ENCODE data around the gene PRC1. TPM values are rescaled to one million over a fixed set of nuclear protein-coding genes. Genes with fewer than 3 reads are reported as not detected.

PRC1 gene
- total RNA-seq, 2 experiments from 2014 or later, result 132 to 149 TPM

DNA sequence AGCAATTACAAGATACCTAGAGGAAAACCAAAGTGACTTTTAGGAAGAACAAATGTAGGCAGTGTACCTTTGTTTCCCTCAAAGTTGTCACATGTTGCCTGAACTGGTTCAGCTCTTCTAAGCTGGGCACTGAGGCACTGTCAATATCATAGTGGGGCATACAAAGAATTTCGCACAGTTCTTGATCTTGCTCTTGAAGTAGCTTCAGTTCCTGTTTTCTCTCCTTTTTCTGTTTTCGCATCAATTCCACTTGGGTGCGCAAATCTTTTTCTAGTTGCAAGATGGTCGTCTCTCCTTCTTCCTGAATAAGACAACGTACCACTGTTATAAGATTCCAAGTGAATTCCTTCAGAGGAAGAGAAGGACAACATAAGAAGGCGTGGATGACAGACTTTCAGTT lies 12.7 kb downstream of the PRC1 start:
- ATAC-seq (ENCODE audit: low read depth), result no peak
- Mint-ChIP-seq H3K36me3 (peaks cover 57% of the 10 kb centered on the region), H3K4me3 (no peak overlapping the region), H3K27ac (no peak overlapping the region), H3K9me3 (no peaks in the 10 kb centered on the region), H3K27me3 (no peaks in the 10 kb centered on the region), H3K4me1 (peaks cover 27% of the 10 kb centered on the region)
- POLR2A ChIA-PET, result interaction anchor here (1.2 to 2.1 kb wide), 2 partner anchors 13 to 20 kb away, joined by 3 to 6 read pairs; no protein-coding TSS in a partner anchor
- no peak for DNase-seq

GRCh38 chr15:90979582-90979981 lies 14.8 kb downstream of the PRC1 start:
- DNase-seq (no peak), ATAC-seq (ENCODE audit: low read depth) (no peak)
- no peaks in the 10 kb centered on the region for H3K27me3 Mint-ChIP-seq
- H3K36me3 Mint-ChIP-seq, result peaks cover 58% of the 10 kb centered on the region
- no peak overlapping the region for H3K4me3 Mint-ChIP-seq
- POLR2A ChIA-PET, result interaction anchor here (0.6 to 2.1 kb wide), 2 partner anchors 17 to 19 kb away, joined by 3 to 6 read pairs; no protein-coding TSS in a partner anchor
- H3K27ac Mint-ChIP-seq, result peak overlapping the region; percentile 45
- H3K9me3 Mint-ChIP-seq, result no peaks in the 10 kb centered on the region
- H3K4me1 Mint-ChIP-seq, result peaks cover 20% of the 10 kb centered on the region

DNA sequence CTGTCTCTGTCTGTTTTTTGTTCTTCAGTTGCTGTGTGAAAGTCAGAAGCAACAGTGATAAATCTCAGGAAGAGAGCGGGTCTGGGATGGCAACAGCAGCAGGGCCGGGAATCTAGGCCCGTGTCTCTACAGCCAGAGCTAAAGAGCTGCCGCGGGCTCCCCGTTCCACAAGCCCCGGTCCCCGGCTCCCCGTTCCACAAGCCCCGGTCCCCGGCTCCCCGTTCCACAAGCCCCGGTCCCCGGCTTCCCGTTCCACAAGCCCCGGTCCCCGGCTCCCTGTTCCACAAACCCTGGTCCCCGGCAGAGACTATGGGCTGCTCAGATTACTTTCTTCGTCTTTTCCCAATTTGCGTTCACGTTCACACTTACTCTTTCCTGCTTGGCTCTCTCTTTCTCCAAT lies 20.1 kb downstream of the PRC1 start:
- peaks cover 40% of the 10 kb centered on the region for H3K36me3 Mint-ChIP-seq

DNA sequence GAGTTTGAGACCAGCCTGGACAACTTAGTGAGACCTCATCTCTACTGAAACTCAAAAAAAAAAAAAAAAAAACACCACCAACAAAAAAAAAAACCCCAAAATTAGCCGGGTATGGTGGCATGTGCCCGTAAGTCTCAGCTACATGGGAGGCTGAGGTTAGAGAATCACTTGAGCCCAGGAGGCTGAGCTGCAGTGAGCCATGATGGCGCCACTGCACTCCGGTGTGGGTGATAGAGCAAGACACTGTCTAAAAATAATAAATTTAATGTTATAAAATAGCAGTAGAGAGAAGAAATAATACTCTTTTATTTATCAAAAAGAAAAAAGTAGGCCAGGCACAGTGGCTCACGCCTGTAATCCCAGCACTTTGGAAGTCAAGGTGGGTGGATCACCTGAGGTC lies 22.2 kb downstream of the PRC1 start:
- Mint-ChIP-seq H3K4me3 (no peak overlapping the region), H3K9me3 (no peaks in the 10 kb centered on the region), H3K36me3 (peaks cover 28% of the 10 kb centered on the region), H3K4me1 (no peaks in the 10 kb centered on the region), H3K27me3 (no peaks in the 10 kb centered on the region), H3K27ac (no peak overlapping the region)
- POLR2A ChIA-PET, result interaction anchor here (0.6 to 1.0 kb wide), 3 partner anchors 16 to 41 kb away, joined by 3 to 4 read pairs (median 3); no protein-coding TSS in a partner anchor
- ATAC-seq (ENCODE audit: low read depth) (no peak), DNase-seq (no peak)

More for the DNA sequence above, 20.1 kb downstream of the PRC1 start:
- Mint-ChIP-seq H3K9me3 (no peaks in the 10 kb centered on the region), H3K27me3 (no peaks in the 10 kb centered on the region), H3K27ac (no peak overlapping the region), H3K4me3 (no peak overlapping the region), H3K4me1 (no peaks in the 10 kb centered on the region)
- POLR2A ChIA-PET, result no interaction called here
- ATAC-seq (ENCODE audit: low read depth) (no peak), DNase-seq (no peak)

- no peaks in the 10 kb centered on the region for H3K9me3 Mint-ChIP-seq
- POLR2A ChIA-PET, result interaction anchor here (1.3 kb wide), 1 partner anchor 10 kb away, joined by 3 read pairs; no protein-coding TSS in a partner anchor
- ATAC-seq (ENCODE audit: low read depth) (no peak), DNase-seq (no peak)
- H3K36me3 Mint-ChIP-seq, result peaks cover 32% of the 10 kb centered on the region
- H3K27me3 Mint-ChIP-seq, result no peaks in the 10 kb centered on the region
- peak overlapping the region; percentile 28 for H3K27ac Mint-ChIP-seq
- H3K4me1 Mint-ChIP-seq, result no peaks in the 10 kb centered on the region
- H3K4me3 Mint-ChIP-seq, result no peak overlapping the region
Observed at GRCh38 chr15:90970274-90970673, 24.1 kb downstream of the PRC1 start.

GRCh38 chr15:90968434-90968833 lies 25.9 kb downstream of the PRC1 start:
- ATAC-seq (ENCODE audit: low read depth), result no peak
- DNase-seq, result no peak
- Mint-ChIP-seq H3K4me1 (peaks cover 2% of the 10 kb centered on the region), H3K36me3 (peaks cover 29% of the 10 kb centered on the region), H3K27ac (peak overlapping the region; percentile 55), H3K27me3 (no peaks in the 10 kb centered on the region), H3K4me3 (no peak overlapping the region), H3K9me3 (no peaks in the 10 kb centered on the region)
- POLR2A ChIA-PET, result interaction anchor here (1.1 kb wide), 1 partner anchor 13 kb away, joined by 3 read pairs; no protein-coding TSS in a partner anchor

GRCh38 chr15:90967206-90967605 lies 27.1 kb downstream of the PRC1 start:
- no peak overlapping the region for H3K4me3 Mint-ChIP-seq
- no peak for ATAC-seq (ENCODE audit: low read depth)
- H3K27ac Mint-ChIP-seq, result no peak overlapping the region
- H3K27me3 Mint-ChIP-seq, result no peaks in the 10 kb centered on the region
- POLR2A ChIA-PET, result interaction anchor here (1.2 kb wide), 1 partner anchor 13 kb away, joined by 3 read pairs; the partner anchor contains the start of gene RCCD1
- peaks cover 5% of the 10 kb centered on the region for H3K4me1 Mint-ChIP-seq
- no peaks in the 10 kb centered on the region for H3K9me3 Mint-ChIP-seq
- H3K36me3 Mint-ChIP-seq, result peaks cover 34% of the 10 kb centered on the region
- no peak for DNase-seq

DNA sequence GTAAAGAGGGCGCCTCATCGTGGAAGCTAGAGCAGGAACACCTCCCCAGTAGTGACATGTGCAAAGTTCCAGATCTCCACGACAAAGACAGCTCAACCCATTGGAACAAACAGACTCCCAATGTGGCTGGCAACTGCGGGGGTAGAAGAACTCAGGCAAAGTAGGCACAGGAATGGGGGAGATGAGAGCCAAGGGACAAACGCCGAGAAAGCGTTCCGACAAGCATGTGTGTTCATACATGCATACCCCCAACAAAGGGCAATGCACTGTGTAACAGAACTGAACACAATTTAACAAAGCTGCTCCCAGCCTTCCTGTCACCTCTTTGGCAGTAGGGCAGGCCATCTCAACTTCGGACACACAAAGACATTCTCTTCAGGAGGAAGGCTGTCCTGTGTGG lies 28.1 kb downstream of the PRC1 start:
- POLR2A ChIA-PET, result interaction anchor here (1.2 to 1.3 kb wide), 2 partner anchors 12 to 17 kb away, joined by 3 read pairs; partner anchors contain the start of gene RCCD1
- H3K9me3 Mint-ChIP-seq, result no peaks in the 10 kb centered on the region
- no peaks in the 10 kb centered on the region for H3K27me3 Mint-ChIP-seq
- ATAC-seq (ENCODE audit: low read depth) (no peak), DNase-seq (no peak)
- H3K36me3 Mint-ChIP-seq, result peaks cover 40% of the 10 kb centered on the region
- H3K4me3 Mint-ChIP-seq, result no peak overlapping the region
- H3K4me1 Mint-ChIP-seq, result peaks cover 9% of the 10 kb centered on the region
- no peak overlapping the region for H3K27ac Mint-ChIP-seq

- Mint-ChIP-seq H3K9me3 (no peaks in the 10 kb centered on the region), H3K4me3 (no peak overlapping the region), H3K36me3 (peaks cover 41% of the 10 kb centered on the region), H3K27me3 (no peaks in the 10 kb centered on the region), H3K27ac (no peak overlapping the region), H3K4me1 (peaks cover 14% of the 10 kb centered on the region)
- POLR2A ChIA-PET, result interaction anchor here (2.3 kb wide), 1 partner anchor 19 kb away, joined by 6 read pairs; no protein-coding TSS in a partner anchor
- DNase-seq (no peak), ATAC-seq (ENCODE audit: low read depth) (no peak)
Observed at GRCh38 chr15:90962021-90962420, 32.3 kb downstream of the PRC1 start.

DNA sequence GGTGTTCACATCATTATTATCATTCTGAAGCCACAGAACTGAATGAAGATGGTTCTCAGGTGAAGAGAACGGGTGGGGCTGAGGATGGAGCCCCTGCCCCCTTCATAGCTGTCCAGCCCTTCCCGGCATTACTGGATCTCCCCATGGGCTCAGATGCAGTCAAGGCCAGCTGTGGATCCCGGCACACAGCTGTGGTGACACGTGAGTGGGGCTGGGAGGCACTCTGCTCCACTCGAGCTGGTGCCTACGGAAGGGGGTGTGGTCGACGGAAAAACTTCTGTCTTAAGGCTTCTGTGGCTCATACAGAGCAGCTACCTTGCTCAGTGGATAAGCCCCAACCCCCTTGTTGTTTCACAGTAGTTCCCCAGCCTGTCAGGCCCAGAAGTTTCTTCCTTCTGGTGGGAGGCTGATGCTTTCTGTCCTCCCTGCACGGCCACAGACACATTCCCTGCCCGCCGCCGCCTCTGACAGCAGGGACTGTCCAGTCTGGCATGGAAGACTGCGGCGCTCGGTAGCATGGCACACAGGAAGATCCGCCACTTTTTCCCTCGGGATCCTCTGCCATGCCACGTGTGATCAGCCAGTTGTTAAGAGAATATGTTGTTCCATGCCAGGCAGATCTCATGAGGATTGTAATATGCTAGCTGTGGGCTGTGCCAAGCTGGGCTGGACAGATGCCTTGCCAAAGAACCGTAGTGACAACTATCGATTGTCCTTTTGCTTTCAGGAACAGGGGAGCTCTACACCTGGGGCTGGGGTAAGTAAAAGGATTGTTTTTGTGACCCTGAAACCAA lies 33.8 kb downstream of the PRC1 start:
- ATAC-seq (ENCODE audit: low read depth), result no peak
- no peaks in the 10 kb centered on the region for H3K9me3 Mint-ChIP-seq
- POLR2A ChIA-PET, result interaction anchor here (0.8 to 1.0 kb wide), 4 partner anchors 9 to 28 kb away, joined by 3 to 4 read pairs (median 3); partner anchors contain the start of genes HDDC3 and UNC45A
- H3K27ac Mint-ChIP-seq, result no peak overlapping the region
- DNase-seq, result no peak
- H3K36me3 Mint-ChIP-seq, result peaks cover 32% of the 10 kb centered on the region
- peaks cover 18% of the 10 kb centered on the region for H3K4me1 Mint-ChIP-seq
- H3K27me3 Mint-ChIP-seq, result no peaks in the 10 kb centered on the region
- H3K4me3 Mint-ChIP-seq, result no peak overlapping the region

- Mint-ChIP-seq H3K27me3 (no peaks in the 10 kb centered on the region), H3K4me3 (no peak overlapping the region), H3K4me1 (peaks cover 18% of the 10 kb centered on the region), H3K9me3 (no peaks in the 10 kb centered on the region), H3K27ac (no peak overlapping the region), H3K36me3 (peaks cover 28% of the 10 kb centered on the region)
- POLR2A ChIA-PET, result interaction anchor here (0.8 to 1.0 kb wide), 3 partner anchors 10 to 25 kb away, joined by 3 to 4 read pairs (median 3); partner anchors contain the start of gene UNC45A
- ATAC-seq (ENCODE audit: low read depth), result no peak
- DNase-seq, result no peak
Observed at GRCh38 chr15:90959894-90960293, 34.4 kb downstream of the PRC1 start.

- Mint-ChIP-seq H3K9me3 (no peaks in the 10 kb centered on the region), H3K36me3 (peaks cover 26% of the 10 kb centered on the region), H3K27ac (no peak overlapping the region), H3K4me1 (peaks cover 19% of the 10 kb centered on the region), H3K27me3 (no peaks in the 10 kb centered on the region), H3K4me3 (no peak overlapping the region)
- no peak for ATAC-seq (ENCODE audit: low read depth)
- DNase-seq, result no peak
- POLR2A ChIA-PET, result interaction anchor here (0.7 to 1.1 kb wide), 3 partner anchors 10 to 87 kb away, joined by 3 to 5 read pairs (median 5); no protein-coding TSS in a partner anchor
Observed at GRCh38 chr15:90959028-90959595, 35.2 kb downstream of the PRC1 start.

DNA sequence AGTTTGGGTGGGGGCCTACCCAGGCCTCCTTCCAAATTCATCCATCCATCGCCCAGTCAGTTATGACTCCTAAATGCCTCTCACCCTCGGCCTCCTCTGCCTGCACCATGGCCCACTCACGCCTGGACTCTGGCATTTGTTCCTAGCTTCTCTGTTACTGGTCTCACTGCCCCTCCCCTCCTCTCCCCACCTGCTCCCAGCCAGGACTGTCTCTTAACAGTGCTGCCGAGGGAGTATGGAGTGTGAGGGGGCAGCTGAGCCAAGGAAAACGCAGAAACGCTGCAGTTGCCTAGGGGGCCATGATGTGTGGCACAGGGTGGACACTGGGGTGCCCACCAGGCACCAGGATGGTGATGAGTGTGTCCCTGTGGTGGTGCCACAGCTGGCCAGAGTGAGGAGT lies 36.5 kb downstream of the PRC1 start:
- Mint-ChIP-seq H3K27ac (peak overlapping the region; percentile 39), H3K4me3 (peak overlapping the region; percentile 65), H3K36me3 (peaks cover 17% of the 10 kb centered on the region), H3K4me1 (peaks cover 19% of the 10 kb centered on the region), H3K27me3 (no peaks in the 10 kb centered on the region), H3K9me3 (no peaks in the 10 kb centered on the region)
- no peak for ATAC-seq (ENCODE audit: low read depth)
- DNase-seq, result no peak
- POLR2A ChIA-PET, result interaction anchor here (1.0 to 1.6 kb wide), 3 partner anchors 9 to 37 kb away, joined by 3 to 5 read pairs (median 3); partner anchors contain the start of gene PRC1
